Vagina (tissue), 2 donors: ENCODE measurements around the gene LBP.

Source experiments
- POLR2AphosphoS5 ChIP-seq, 2 donors: sonication (generic); formaldehyde crosslinking; IDR thresholded peaks; one replicate each; pipeline ENCODE4 v1.9.0; 2017; ENCODE audit warnings: antibody characterized with exemption in 2 of 2, mild to moderate bottlenecking in 2 of 2, low read depth in 1 of 2; ENCODE audit not compliant: insufficient read depth in 1 of 2
- TF ChIP-seq, protein P1 (sequence below), 3 experiments: fragments of 450-650 bp in 2 of 3; fragments of 200-600 bp in 1 of 3; sonication (generic) in 1 of 3; IDR thresholded peaks; one replicate each; pipeline ENCODE4 v1.5.1; 2017 to 2019; ENCODE audit warnings: antibody characterized with exemption in 3 of 3, mild to moderate bottlenecking in 2 of 3, moderate library complexity in 2 of 3

DNA sequence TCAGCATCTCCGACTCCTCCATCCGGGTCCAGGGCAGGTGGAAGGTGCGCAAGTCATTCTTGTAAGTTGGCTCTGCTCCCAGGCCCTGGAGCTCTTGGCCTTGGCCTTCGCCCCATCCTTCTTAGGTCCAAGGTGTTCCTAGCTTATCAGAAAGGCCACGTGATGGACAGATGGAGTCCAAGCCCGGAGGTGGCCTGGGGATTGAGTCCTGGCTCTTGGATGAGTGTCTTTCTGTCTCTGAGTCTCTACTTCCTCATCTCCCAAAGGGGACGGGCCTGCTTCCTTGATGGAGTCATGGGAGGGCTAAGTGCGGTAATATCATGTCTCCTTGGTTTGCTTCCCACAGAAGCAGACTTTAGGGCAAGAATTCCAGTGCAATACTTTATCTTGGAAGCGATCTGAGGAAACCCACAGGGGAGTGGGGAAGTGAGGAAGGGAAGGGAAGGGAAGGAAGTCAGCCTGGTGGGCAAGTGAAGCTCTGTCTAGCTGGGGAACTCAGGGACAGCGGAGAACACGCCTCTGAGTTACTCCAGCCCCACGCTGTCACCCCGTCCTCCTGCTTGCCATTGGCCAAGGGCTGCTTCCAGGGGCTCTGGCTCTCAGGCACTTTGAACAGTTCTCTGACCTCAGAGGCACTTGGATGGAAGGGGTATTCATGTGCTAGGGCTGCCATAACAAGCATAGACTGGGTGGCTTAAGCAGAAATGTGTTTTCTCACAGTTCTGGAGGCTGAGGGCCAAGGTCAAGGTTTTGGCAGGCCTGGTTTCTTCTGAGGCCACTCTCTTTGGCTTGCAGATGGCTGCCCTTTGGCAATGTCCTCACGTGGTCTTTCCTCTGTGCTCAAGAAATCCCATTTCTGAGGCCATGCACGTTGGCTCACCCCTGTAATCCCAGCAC, 4.8 kb downstream of the LBP start:
- TF ChIP-seq, protein P1, sequence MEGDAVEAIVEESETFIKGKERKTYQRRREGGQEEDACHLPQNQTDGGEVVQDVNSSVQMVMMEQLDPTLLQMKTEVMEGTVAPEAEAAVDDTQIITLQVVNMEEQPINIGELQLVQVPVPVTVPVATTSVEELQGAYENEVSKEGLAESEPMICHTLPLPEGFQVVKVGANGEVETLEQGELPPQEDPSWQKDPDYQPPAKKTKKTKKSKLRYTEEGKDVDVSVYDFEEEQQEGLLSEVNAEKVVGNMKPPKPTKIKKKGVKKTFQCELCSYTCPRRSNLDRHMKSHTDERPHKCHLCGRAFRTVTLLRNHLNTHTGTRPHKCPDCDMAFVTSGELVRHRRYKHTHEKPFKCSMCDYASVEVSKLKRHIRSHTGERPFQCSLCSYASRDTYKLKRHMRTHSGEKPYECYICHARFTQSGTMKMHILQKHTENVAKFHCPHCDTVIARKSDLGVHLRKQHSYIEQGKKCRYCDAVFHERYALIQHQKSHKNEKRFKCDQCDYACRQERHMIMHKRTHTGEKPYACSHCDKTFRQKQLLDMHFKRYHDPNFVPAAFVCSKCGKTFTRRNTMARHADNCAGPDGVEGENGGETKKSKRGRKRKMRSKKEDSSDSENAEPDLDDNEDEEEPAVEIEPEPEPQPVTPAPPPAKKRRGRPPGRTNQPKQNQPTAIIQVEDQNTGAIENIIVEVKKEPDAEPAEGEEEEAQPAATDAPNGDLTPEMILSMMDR (IDR thresholded peaks at IDR 0.05): no peak
- no peak for TF ChIP-seq POLR2AphosphoS5 (IDR thresholded peaks at IDR 0.05; ENCODE audit: insufficient read depth in 1 of 2, low read depth in 1 of 2)
